ENCODE results near the gene MSH3.

- TF ChIP-seq CTCF (conservative IDR thresholded peaks at IDR 0.05; ENCODE audit: low read length) (no peak), EZH2phosphoT487 (IDR thresholded peaks at IDR 0.05; ENCODE audit: borderline replicate concordance) (no peak)
Measured at GRCh38 chr5:80780024-80780423, 125.6 kb downstream of the MSH3 start.

All from Loucy (cell line).